GM19035 (cell line): ENCODE measurements around the gene RFESD.
"Not testable (repeated sequence)": the region's sequence is repeated elsewhere in the genome, so short reads cannot be mapped to it uniquely, and the experiment has no call there.

ENCODE experiments used
- ATAC-seq: cut with Tn5 transposase; IDR thresholded peaks from one replicate; pipeline ENCODE4 v1.9.1; 2021; ENCODE audit not compliant: unreplicated experiment

The RFESD gene

DNA sequence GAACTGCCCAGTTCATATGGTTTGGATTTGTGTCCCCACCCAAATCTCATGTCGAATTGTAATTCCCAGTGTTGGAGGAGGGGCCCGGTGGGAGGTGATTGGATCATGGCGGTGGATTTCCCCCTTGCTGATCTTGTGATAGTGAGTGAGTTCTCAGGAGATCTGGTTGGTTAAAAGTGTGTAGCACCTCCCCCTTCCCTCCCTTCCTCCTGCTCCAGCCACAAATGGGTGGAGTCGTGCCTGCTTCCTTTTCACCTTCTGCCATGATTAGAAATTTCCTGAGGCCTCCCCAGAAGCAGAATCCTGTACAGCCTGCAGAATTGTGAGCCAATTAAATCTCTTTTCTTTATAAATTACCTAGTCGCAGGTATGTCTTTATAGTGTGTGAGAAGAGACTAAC lies 59.6 kb downstream of the RFESD start:
- not testable (repeated sequence) for ATAC-seq

DNA sequence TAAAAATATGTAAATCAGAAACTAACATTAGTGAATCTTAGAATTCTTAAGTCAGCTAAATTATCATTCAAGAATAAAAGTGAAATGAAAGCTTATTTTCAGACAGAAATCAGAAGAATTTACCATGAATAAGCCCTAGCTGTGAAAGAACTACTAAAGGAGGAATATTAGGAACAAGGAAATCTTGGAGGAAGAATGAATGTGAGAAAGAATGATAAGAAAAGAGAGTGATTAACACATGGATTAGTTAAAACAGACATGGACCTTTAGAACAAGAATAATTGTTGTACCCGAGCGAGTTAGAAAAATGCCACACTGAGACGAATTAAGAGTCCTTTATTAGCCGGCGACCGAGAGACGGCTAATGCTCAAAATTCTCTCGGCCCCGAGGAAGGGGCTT lies 60.5 kb downstream of the RFESD start:
- ATAC-seq = no peak
